GM12801 (cell line): ENCODE measurements around the gene SLC19A1.

Experiments used
- CTCF ChIP-seq: IDR thresholded peaks from one replicate; pipeline ENCODE4 v1.5.1; 2011; ENCODE audit warnings: control low read depth; ENCODE audit not compliant: insufficient read length; ENCODE audit errors: extremely low read depth

The SLC19A1 gene

GRCh38 chr21:45548711-45549491, 6.7 kb upstream of the SLC19A1 start:
- no peak for TF ChIP-seq CTCF

GRCh38 chr21:45547545-45547900, 5.3 kb upstream of the SLC19A1 start:
- TF ChIP-seq CTCF = no peak

GRCh38 chr21:45546636-45547544, 4.7 kb upstream of the SLC19A1 start:
- TF ChIP-seq CTCF = no peak

GRCh38 chr21:45545691-45546531, 3.7 kb upstream of the SLC19A1 start:
- no peak for TF ChIP-seq CTCF

- no peak for TF ChIP-seq CTCF
Observed at GRCh38 chr21:45545236-45545570, 3.0 kb upstream of the SLC19A1 start.

- no peak for TF ChIP-seq CTCF
Observed at GRCh38 chr21:45544449-45545235, 2.4 kb upstream of the SLC19A1 start.
